CD14-positive monocyte (primary cell): ENCODE data around the gene ADM2. TPM values are rescaled to one million over a fixed set of nuclear protein-coding genes. Genes with fewer than 3 reads are reported as not detected.

Experiments used
- DNase-seq, 3 donors: peaks; one replicate each; pipeline ENCODE4 v3.0.0-alpha.2; 2011 to 2022
- H2AFZ ChIP-seq: 2 replicates; pipeline ENCODE4 v1.6.0; 2012; ENCODE audit warnings: mild to moderate bottlenecking, low read depth, low read length, inconsistent platforms; ENCODE audit not compliant: insufficient read depth, poor library complexity, severe bottlenecking
- H3K27ac ChIP-seq, 2 donors: 1 replicate in 1 of 2; 2 replicates in 1 of 2; pipeline ENCODE4 v1.5.1; 2012 to 2013; ENCODE audit warnings: low read length in 2 of 2, control low read depth in 1 of 2, inconsistent platforms in 1 of 2, low read depth in 1 of 2, mild to moderate bottlenecking in 1 of 2
- H3K27me3 ChIP-seq, 2 donors: one replicate each; pipeline versions ENCODE4 v1.6.0 to v1.6.1; 2011 to 2013; ENCODE audit warnings: low read length in 2 of 2; ENCODE audit not compliant: control insufficient read depth in 2 of 2, insufficient read depth in 2 of 2
- H3K36me3 ChIP-seq, 2 donors: replicated peaks in 1 of 2; 1 replicate in 1 of 2; 2 replicates in 1 of 2; pipeline versions ENCODE4 v1.5.1 to v1.6.1; 2012 to 2013; ENCODE audit warnings: low read length in 2 of 2, control low read depth in 1 of 2, inconsistent platforms in 1 of 2, mild to moderate bottlenecking in 1 of 2; ENCODE audit not compliant: insufficient read depth in 2 of 2, control insufficient read depth in 1 of 2
- H3K4me1 ChIP-seq, 2 donors: 1 replicate in 1 of 2; 2 replicates in 1 of 2; pipeline versions ENCODE4 v1.5.1 to v1.6.1; 2012 to 2013; ENCODE audit warnings: low read length in 2 of 2, control low read depth in 1 of 2, inconsistent platforms in 1 of 2, mild to moderate bottlenecking in 1 of 2, moderate library complexity in 1 of 2; ENCODE audit not compliant: insufficient read depth in 2 of 2, control insufficient read depth in 1 of 2
- H3K4me2 ChIP-seq: replicated peaks from 2 replicates; pipeline ENCODE3; 2012; ENCODE audit warnings: low read length, moderate library complexity, mild to moderate bottlenecking; ENCODE audit not compliant: poor library complexity, severe bottlenecking; ENCODE audit errors: extremely low read depth
- H3K4me3 ChIP-seq, 3 experiments: fragments of 200-600 bp in 1 of 3; sonication (generic) in 1 of 3; replicated peaks in 1 of 3; 1 replicate in 2 of 3; 2 replicates in 1 of 3; pipeline ENCODE4 v1.5.1; 2011 to 2013; ENCODE audit warnings: low read length in 3 of 3, mild to moderate bottlenecking in 3 of 3, control low read depth in 2 of 3, low read depth in 2 of 3, inconsistent platforms in 1 of 3, moderate library complexity in 1 of 3
- H3K79me2 ChIP-seq: 2 replicates; pipeline ENCODE4 v1.6.0; 2012; ENCODE audit warnings: mild to moderate bottlenecking, control low read depth, inconsistent platforms, low read length, moderate library complexity; ENCODE audit not compliant: insufficient read depth
- H3K9ac ChIP-seq: 2 replicates; pipeline ENCODE4 v1.6.0; 2017; ENCODE audit warnings: low read length, mild to moderate bottlenecking; ENCODE audit not compliant: insufficient read depth, poor library complexity, severe bottlenecking
- H3K9me3 ChIP-seq, 2 donors: replicated peaks in 1 of 2; 1 replicate in 1 of 2; 2 replicates in 1 of 2; pipeline versions ENCODE4 v1.5.1 to v1.6.1; 2012 to 2013; ENCODE audit warnings: low read length in 2 of 2, control low read depth in 1 of 2; ENCODE audit not compliant: control insufficient read depth in 1 of 2, insufficient read depth in 1 of 2
- H4K20me1 ChIP-seq: 2 replicates; pipeline ENCODE4 v1.6.0; 2012; ENCODE audit warnings: mild to moderate bottlenecking, low read length, control low read depth, moderate library complexity; ENCODE audit not compliant: insufficient read depth
- H3K27ac Mint-ChIP-seq, 7 donors: one replicate each; pipeline ENCODE4 v1.8.0; 2020; ENCODE audit warnings: mild to moderate bottlenecking in 7 of 7, mixed read lengths in 7 of 7, moderate library complexity in 6 of 7, inconsistent platforms in 2 of 7
- H3K27me3 Mint-ChIP-seq, 3 donors: one replicate each; pipeline ENCODE4 v1.8.0; 2021 to 2022; ENCODE audit warnings: low read depth in 3 of 3, mild to moderate bottlenecking in 3 of 3, mixed read lengths in 3 of 3, moderate library complexity in 3 of 3, inconsistent platforms in 1 of 3
- H3K36me3 Mint-ChIP-seq, 2 donors: one replicate each; pipeline ENCODE4 v1.8.0; 2020; ENCODE audit warnings: mixed read lengths in 2 of 2, inconsistent platforms in 1 of 2, mild to moderate bottlenecking in 1 of 2
- H3K4me1 Mint-ChIP-seq: one replicate; pipeline ENCODE4 v1.8.0; 2020; ENCODE audit warnings: mild to moderate bottlenecking, mixed read lengths
- H3K4me3 Mint-ChIP-seq, 2 donors: one replicate each; pipeline ENCODE4 v1.8.0; 2020; ENCODE audit warnings: mild to moderate bottlenecking in 2 of 2, mixed read lengths in 2 of 2, moderate library complexity in 1 of 2
- H3K9me3 Mint-ChIP-seq, 7 donors: one replicate each; pipeline ENCODE4 v1.8.0; 2020 to 2022; ENCODE audit warnings: mixed read lengths in 7 of 7, mild to moderate bottlenecking in 6 of 7, moderate library complexity in 6 of 7, inconsistent platforms in 2 of 7
- WGBS: methylation state at CpG from one replicate; pipeline ENCODE4 v1.1.5; 2013; ENCODE audit warnings: missing lambda C conversion rate; ENCODE audit not compliant: insufficient coverage; 5-methylcytosine and 5-hydroxymethylcytosine counted together
- intact Hi-C, 2 donors: fragments of 100-400 bp; cut with micrococcal nuclease; formaldehyde crosslinking; loops; one replicate each; pipeline versions ENCODE4 v1.15.0 to v1.15.1; 2023
- polyA plus RNA-seq, 3 donors: library from polyadenylated mRNA; depleted of rRNA in 1 of 3; unstranded in 2 of 3; stranded (reverse) in 1 of 3; fragments of 300-500 nt in 2 of 3; fragments of >200 nt in 1 of 3; fragmentation: Illumina TruSeq in 2 of 3; gene quantifications; 1 replicate in 2 of 3; 2 replicates in 1 of 3; pipeline ENCODE4 v1.2.3, GENCODE V29; 2012 to 2021
- TF ChIP-seq, protein P1 (sequence below): fragments of 200-600 bp; IDR thresholded peaks from one replicate; pipeline ENCODE4 v1.8.0; 2022; ENCODE audit warnings: antibody characterized with exemption, mild to moderate bottlenecking

ADM2 gene
- polyA plus RNA-seq, 3 donors, result 0.05 TPM; not detected in 2

DNA sequence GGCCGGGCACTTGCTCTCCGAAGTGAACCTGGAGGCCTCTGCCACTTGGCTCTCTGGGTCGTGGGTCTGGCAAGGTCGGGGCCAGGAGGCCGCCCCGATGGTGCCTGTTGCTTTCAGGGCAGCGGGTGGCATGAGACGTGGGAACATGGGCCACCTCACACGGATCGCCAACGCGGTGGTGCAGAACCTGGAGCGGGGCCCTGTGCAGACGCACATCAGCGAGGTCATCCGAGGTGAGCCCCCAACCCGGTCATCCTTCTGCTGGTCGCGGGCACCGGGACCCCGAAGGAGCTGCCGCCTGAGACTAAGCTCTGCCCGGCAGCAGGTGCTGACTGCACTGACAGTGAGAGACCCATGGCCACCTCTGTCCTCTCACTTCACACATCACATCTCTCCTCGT, 46.5 kb upstream of the ADM2 start:
- H3K36me3 ChIP-seq, result peaks cover 78 to 86% of the 10 kb centered on the region in 2 donors
- H3K36me3 Mint-ChIP-seq, result peaks cover 58 to 83% of the 10 kb centered on the region in 2 donors
- no peak for DNase-seq
- H4K20me1 ChIP-seq, result peaks cover 11% of the 10 kb centered on the region
- H3K9ac ChIP-seq, result no peak overlapping the region
- WGBS, result 98% methylated on average over 24 of the region's 24 CpGs
- no peaks in the 10 kb centered on the region for H3K9me3 Mint-ChIP-seq
- H3K4me1 Mint-ChIP-seq, result no peaks in the 10 kb centered on the region
- intact Hi-C loops, result no loop called here
- no peaks in the 10 kb centered on the region for H3K27me3 Mint-ChIP-seq
- H2AFZ ChIP-seq, result no peak overlapping the region
- peak overlapping the region in 2 of 7 donors; percentile 11 to 58 for H3K27ac Mint-ChIP-seq
- H3K27ac ChIP-seq, result no peak overlapping the region
- no peak overlapping the region for H3K4me3 ChIP-seq
- H3K4me3 Mint-ChIP-seq, result no peak overlapping the region
- no peaks in the 10 kb centered on the region for H3K79me2 ChIP-seq
- H3K4me2 ChIP-seq, result no peak overlapping the region
- no peaks in the 10 kb centered on the region for H3K27me3 ChIP-seq
- no peaks in the 10 kb centered on the region for H3K9me3 ChIP-seq
- H3K4me1 ChIP-seq, result no peaks in the 10 kb centered on the region
- TF ChIP-seq, protein P1, sequence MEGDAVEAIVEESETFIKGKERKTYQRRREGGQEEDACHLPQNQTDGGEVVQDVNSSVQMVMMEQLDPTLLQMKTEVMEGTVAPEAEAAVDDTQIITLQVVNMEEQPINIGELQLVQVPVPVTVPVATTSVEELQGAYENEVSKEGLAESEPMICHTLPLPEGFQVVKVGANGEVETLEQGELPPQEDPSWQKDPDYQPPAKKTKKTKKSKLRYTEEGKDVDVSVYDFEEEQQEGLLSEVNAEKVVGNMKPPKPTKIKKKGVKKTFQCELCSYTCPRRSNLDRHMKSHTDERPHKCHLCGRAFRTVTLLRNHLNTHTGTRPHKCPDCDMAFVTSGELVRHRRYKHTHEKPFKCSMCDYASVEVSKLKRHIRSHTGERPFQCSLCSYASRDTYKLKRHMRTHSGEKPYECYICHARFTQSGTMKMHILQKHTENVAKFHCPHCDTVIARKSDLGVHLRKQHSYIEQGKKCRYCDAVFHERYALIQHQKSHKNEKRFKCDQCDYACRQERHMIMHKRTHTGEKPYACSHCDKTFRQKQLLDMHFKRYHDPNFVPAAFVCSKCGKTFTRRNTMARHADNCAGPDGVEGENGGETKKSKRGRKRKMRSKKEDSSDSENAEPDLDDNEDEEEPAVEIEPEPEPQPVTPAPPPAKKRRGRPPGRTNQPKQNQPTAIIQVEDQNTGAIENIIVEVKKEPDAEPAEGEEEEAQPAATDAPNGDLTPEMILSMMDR, result no peak

DNA sequence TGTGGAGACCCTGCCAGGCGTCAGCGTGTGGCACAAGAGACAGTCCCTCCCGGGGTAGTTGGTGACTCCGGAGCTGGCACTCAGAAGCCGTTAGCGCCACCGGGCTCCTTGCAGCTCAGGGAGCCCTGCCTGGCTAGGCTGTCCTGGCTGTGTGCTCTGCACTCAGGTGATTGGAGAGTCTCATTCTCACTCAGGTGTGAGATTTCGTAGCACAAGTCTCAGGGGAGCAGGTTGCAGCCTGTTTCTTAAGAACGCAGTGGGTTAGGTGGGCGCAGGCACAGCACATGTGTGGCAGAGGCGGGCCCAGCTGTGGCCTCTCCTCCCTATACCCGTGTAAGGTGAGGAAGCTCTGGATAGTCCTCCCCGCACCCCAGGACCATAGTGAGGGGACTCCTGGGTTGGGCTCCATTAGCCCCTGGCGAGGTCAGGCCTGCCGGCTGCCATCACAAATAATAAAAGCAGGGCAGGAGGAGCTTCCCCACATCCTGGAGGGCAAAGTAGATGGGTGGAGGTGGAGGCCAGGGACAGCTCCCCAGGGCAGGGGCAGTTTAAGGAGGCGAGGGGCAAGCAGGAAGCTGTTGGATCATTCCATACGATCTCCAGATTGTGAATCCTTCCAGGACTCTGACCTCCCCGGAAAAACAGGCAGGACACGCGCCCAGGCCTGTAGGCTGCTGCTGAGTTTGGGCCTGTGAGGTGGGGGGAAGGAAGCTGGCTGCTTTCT, 45.9 kb upstream of the ADM2 start:
- H4K20me1 ChIP-seq, result peaks cover 11% of the 10 kb centered on the region
- intact Hi-C loops, result no loop called here
- Mint-ChIP-seq H3K27ac (peak overlapping the region in 2 of 7 donors; percentile 11 to 58), H3K27me3 (no peaks in the 10 kb centered on the region), H3K36me3 (peaks cover 55 to 83% of the 10 kb centered on the region in 2 donors), H3K4me1 (no peaks in the 10 kb centered on the region), H3K9me3 (no peaks in the 10 kb centered on the region), H3K4me3 (no peak overlapping the region)
- no peaks in the 10 kb centered on the region for H3K27me3 ChIP-seq
- H3K4me1 ChIP-seq, result no peaks in the 10 kb centered on the region
- H3K9me3 ChIP-seq, result no peaks in the 10 kb centered on the region
- no peak overlapping the region for H3K4me2 ChIP-seq
- no peak overlapping the region for H3K4me3 ChIP-seq
- no peak overlapping the region for H3K27ac ChIP-seq
- TF ChIP-seq, protein P1, result no peak
- no peak overlapping the region for H3K9ac ChIP-seq
- H3K79me2 ChIP-seq, result no peaks in the 10 kb centered on the region
- no peak for DNase-seq
- 97% methylated on average over 14 of the region's 20 CpGs for WGBS
- H3K36me3 ChIP-seq, result peaks cover 79 to 86% of the 10 kb centered on the region in 2 donors
- H2AFZ ChIP-seq, result no peak overlapping the region
